K562 treated with DMSO at 1 percent for 24 hours (cell line): ENCODE measurements around the gene USP17L24. TPM values are rescaled to one million over a fixed set of nuclear protein-coding genes. Genes with fewer than 3 reads are reported as not detected.

ENCODE experiments used
- total RNA-seq: library from RNA; unstranded; fragments of 300-600 nt; gene quantifications from 2 replicates; pipeline ENCODE4 v1.2.3, GENCODE V29; 2022; ENCODE audit warnings: low read depth; ENCODE audit not compliant: insufficient read depth

The USP17L24 gene
- not detected in 2 replicates for total RNA-seq

GRCh38 chr4:9324865-9325264 is at the start of gene USP17L24:
Gene USP17L24 (plus strand): TSS chr4:9325165. CDS start chr4:9325165, 0 bp downstream.

DNA sequence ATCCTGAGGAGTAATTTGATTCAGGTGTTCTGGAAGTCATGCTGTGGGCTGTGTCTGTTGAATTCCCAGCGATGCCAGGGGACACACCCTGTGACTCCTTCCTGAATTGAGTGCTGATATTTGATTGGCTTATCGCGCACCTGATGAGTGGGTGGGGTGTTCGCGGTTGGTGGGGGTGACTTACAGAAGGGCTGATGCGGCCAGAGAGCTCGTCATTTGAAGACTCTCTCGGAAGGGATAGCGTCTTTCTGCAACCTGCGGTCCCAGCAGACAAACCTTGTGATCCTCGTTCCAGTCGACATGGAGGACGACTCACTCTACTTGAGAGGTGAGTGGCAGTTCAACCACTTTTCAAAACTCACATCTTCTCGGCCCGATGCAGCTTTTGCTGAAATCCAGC is 4.6 kb downstream of the USP17L24 start, which contains the start of gene USP17L25:
Gene USP17L25, plus strand, starts transcription at position 301 of the 400 bp plus-strand sequence. Its CDS starts 0 bp downstream, at position 301.

DNA sequence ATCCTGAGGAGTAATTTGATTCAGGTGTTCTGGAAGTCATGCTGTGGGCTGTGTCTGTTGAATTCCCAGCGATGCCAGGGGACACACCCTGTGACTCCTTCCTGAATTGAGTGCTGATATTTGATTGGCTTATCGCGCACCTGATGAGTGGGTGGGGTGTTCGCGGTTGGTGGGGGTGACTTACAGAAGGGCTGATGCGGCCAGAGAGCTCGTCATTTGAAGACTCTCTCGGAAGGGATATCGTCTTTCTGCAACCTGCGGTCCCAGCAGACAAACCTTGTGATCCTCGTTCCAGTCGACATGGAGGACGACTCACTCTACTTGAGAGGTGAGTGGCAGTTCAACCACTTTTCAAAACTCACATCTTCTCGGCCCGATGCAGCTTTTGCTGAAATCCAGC is 9.4 kb downstream of the USP17L24 start, which contains the start of gene USP17L26:
Gene USP17L26, plus strand, starts transcription at position 301 of the 400 bp plus-strand sequence. Its CDS starts 0 bp downstream, at position 301.

GRCh38 chr4:9339103-9339502 is 14.1 kb downstream of the USP17L24 start, which contains the start of gene USP17L5:
Gene USP17L5 (plus strand): TSS chr4:9339403. CDS start chr4:9339403, 0 bp downstream.

GRCh38 chr4:9343848-9344247 is 18.9 kb downstream of the USP17L24 start, which contains the start of gene USP17L27:
Gene USP17L27 (plus strand): TSS chr4:9344148. CDS start chr4:9344148, 0 bp downstream.

GRCh38 chr4:9348593-9348992 is 23.6 kb downstream of the USP17L24 start, which contains the start of gene USP17L28:
Gene USP17L28 (plus strand): TSS chr4:9348893. CDS start chr4:9348893, 0 bp downstream.

DNA sequence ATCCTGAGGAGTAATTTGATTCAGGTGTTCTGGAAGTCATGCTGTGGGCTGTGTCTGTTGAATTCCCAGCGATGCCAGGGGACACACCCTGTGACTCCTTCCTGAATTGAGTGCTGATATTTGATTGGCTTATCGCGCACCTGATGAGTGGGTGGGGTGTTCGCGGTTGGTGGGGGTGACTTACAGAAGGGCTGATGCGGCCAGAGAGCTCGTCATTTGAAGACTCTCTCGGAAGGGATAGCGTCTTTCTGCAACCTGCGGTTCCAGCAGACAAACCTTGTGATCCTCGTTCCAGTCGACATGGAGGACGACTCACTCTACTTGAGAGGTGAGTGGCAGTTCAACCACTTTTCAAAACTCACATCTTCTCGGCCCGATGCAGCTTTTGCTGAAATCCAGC is 28.4 kb downstream of the USP17L24 start, which contains the start of gene USP17L29:
Gene USP17L29, plus strand, starts transcription at position 301 of the 400 bp plus-strand sequence. Its CDS starts 0 bp downstream, at position 301.

GRCh38 chr4:9362829-9363228 is 37.9 kb downstream of the USP17L24 start, which contains the start of gene USP17L30:
Gene USP17L30 (plus strand): TSS chr4:9363129. CDS start chr4:9363129, 0 bp downstream.

Other genes with a start within 250 kb of the USP17L24 start
- not detected in 2 replicates for gene FAM90A26, start 154.8 kb upstream of the USP17L24 start, total RNA-seq
- gene USP17L10, start 114.5 kb upstream of the USP17L24 start, total RNA-seq, result not detected in 2 replicates
- gene USP17L11, start 109.8 kb upstream of the USP17L24 start, total RNA-seq, result not detected in 2 replicates
- not detected in 2 replicates for gene USP17L12, start 105.0 kb upstream of the USP17L24 start, total RNA-seq
- gene USP17L13, start 100.3 kb upstream of the USP17L24 start, total RNA-seq, result not detected in 2 replicates
- gene USP17L15, start 90.8 kb upstream of the USP17L24 start, total RNA-seq, result not detected in 2 replicates
- gene USP17L17, start 81.3 kb upstream of the USP17L24 start, total RNA-seq, result not detected in 2 replicates
- gene USP17L18, start 76.5 kb upstream of the USP17L24 start, total RNA-seq, result not detected in 2 replicates
- not detected in 2 replicates for gene USP17L19, start 71.8 kb upstream of the USP17L24 start, total RNA-seq
- not detected in 2 replicates for gene USP17L20, start 67.0 kb upstream of the USP17L24 start, total RNA-seq
- not detected in 2 replicates for gene USP17L21, start 62.3 kb upstream of the USP17L24 start, total RNA-seq
- not detected in 2 replicates for gene USP17L22, start 57.5 kb upstream of the USP17L24 start, total RNA-seq
- not detected in 2 replicates for gene USP17L25, start 4.7 kb downstream of the USP17L24 start, total RNA-seq
- not detected in 2 replicates for gene USP17L26, start 9.5 kb downstream of the USP17L24 start, total RNA-seq
- not detected in 2 replicates for gene USP17L5, start 14.2 kb downstream of the USP17L24 start, total RNA-seq
- gene USP17L27, start 19.0 kb downstream of the USP17L24 start, total RNA-seq, result not detected in 2 replicates
- gene USP17L28, start 23.7 kb downstream of the USP17L24 start, total RNA-seq, result not detected in 2 replicates
- gene USP17L29, start 28.5 kb downstream of the USP17L24 start, total RNA-seq, result not detected in 2 replicates
- gene USP17L30, start 38.0 kb downstream of the USP17L24 start, total RNA-seq, result not detected in 2 replicates
- gene DEFB131A, start 119.2 kb downstream of the USP17L24 start, total RNA-seq, result not detected in 2 replicates